NCI-H2107 (cell line): Measurements from ENCODE around the gene KIAA1671.

ENCODE experiments used
- DNase-seq: peaks from one replicate; lab custom pipeline; 2025; lab: John Stamatoyannopoulos, UW

The KIAA1671 gene

DNA sequence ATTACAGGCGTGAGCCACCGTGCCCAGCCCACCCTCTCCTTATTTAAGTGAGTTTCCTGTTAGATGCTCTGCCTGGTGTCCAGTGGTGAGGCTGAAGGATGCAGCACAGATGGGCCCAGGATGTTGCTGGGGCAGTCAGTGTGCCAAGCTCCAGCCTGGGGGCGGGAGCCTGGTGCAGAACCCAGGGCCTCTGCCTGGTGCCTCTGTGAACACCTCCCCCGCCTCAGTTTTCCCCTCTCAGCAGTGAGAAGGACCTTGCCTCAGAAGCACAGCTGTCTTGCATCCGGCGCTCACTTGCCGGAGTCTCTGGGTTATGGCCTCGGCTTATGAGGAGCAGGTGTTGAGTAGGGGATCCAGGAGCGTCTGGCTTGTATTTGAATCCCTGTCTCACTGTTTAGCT, 116.2 kb downstream of the KIAA1671 start:
- DNase-seq = no peak

DNA sequence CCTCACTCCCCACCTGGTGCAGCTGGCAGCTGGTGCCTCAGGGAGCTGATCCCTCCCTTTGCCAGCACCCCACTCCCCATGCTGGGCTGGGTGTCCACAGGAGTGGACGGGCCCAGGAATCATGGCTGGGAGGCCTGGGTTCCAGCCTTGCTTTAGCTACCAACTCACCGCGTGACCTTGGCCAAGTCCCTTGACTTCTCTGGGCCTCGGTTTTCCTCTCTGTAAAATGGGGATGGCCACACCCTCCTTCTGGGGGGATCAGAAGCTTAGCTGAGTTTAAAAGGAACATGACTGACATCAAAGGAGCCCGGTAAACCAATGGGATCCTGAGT, 116.9 kb downstream of the KIAA1671 start:
- DNase-seq = no peak

DNA sequence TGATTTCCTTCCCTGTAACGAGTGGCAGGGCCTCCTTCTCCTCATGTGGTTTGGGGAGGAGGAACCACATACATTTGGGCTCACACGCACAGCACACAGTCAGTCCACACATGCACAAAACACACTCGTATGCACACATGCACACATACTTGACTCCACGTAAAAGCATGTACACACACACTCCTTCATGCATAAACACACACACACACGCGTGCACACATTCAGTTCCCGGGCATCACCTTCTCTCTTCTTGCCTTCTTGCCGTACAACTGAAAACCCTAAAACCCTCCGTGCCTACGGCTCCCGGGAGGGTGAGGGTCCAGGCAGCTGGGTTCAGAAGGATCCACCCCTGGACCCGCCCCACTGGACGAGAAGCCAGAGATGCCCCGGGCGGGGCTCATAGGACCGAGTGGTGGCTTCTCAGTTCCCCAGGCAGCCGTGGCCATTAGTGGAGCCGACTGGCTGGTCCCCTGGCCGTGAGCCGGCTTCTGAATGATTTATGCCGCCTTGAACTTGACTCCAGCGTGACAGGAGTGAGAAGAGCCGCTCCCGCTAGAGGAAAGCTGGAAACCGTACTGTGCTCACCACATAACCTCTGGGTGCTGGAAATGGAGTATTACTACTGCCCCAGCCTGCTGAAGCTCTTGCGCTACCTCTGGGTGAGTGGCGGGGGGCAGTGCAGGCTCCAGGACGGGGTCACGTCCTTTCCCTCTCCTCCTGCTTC, 117.4 kb downstream of the KIAA1671 start:
- no peak for DNase-seq

DNA sequence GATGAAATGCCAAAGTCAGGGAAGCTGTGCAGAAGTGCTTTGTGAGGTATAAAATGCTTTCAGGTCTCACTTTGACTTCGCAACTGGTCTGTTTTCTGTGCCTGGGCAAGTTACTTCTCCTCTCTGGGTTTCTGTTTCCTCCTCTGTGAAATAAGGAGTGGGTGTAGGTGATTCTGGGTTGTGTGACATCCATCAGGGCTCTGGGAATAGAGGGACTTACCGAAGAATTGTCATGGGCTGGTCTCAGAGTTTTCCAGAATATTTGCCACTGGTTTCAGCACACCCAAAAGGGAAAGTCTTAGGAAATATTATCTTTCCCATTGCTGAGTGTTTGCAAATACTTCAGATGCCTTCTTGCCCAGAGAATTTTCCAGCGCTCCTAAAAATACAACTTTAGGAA, 118.4 kb downstream of the KIAA1671 start:
- no peak for DNase-seq

DNA sequence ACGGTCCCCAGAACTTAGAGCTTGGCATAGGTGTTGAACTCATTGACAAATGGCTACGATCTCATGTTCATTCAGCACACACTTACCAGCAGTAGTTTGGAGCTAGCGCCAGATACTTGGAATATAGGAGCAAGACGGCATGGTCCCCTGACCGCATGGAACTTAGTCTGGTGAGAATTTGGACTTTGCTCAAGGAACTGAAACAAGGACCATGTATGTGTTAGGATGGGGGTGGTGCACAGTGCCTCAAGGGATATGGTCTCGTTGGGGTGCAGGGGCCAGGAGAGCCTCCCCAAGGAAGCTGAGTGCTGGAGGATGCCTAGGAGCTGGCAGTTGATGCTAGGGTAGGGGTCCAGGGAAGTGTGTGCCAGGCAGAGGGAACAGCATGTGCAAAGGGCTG, 119.2 kb downstream of the KIAA1671 start:
- no peak for DNase-seq

DNA sequence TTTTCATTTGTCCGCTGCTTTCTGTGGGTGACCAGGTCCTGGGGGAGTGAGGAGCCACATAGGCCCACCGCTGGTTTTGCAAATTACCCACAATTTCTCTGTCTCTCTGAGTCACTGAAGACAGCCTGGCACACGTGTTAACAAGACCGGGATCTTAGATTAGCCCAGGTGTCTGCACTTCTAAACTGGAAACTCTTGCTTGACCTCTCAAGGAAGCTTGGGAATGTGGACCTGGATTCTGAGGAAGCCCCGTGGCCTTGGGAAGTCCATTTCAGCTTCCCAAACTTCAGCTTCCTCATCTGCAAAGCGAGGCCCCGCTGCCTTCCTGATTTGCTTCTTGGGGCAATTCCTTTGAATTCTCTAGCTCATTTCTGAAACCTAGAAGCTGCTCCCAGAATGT, 119.9 kb downstream of the KIAA1671 start:
- no peak for DNase-seq

DNA sequence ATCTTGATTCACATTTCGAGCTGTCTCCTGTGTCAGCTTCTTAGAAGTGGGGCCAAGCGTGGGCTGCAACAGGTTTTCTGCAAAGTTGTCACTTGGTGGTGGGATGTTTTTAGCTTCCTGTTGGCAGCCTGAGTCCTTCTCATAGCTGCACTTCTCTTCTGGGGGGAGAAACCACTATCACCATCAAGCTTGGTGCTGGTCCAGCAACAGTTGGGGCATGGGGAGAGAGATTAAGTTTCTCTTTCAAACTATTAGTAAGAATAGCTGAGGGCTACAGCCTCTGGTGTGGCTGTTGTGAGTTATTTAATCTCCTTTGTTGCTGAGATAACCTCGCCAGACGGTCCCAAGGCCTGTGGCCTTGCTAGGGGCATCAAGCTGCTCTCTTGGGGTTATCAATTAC, 123.8 kb downstream of the KIAA1671 start:
- no peak for DNase-seq

DNA sequence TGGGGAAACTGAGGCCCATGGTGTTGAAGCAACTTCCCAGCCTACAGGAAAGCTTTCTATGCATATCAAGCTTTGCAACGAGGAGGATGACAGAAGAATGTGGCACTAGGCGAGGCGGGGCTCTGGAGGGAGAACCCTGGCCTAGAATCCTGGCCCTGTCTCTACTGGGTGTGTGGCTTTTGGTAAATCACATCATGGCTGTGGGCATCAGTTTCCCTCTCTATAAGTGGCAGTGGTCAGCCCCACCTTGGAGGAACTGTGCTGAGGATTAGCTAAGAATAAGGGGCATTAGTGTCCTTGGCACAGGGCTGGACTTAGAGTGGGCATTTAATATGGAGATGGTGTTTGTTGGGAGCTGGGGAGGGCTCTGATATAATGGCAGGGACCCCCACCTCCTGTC, 124.5 kb downstream of the KIAA1671 start:
- DNase-seq = no peak

DNA sequence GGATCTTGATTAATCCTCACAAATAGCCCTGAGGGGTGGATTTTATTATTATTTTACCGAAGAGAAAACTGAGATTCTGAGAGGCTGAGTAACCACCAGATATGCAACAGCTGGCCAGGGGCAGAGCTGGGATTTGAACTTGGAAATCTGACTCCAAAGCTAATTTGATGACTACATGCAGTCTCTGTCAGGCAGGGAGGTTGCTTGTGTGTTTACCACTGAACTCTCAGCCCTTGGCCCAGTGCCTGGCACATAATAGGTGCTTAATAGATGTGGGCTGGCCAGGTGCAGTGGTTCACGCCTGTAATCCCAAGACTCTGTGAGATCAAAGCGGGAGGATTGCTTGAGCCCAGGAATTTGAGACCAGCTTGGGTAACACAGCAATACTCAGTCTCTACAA, 125.4 kb downstream of the KIAA1671 start:
- DNase-seq = no peak

DNA sequence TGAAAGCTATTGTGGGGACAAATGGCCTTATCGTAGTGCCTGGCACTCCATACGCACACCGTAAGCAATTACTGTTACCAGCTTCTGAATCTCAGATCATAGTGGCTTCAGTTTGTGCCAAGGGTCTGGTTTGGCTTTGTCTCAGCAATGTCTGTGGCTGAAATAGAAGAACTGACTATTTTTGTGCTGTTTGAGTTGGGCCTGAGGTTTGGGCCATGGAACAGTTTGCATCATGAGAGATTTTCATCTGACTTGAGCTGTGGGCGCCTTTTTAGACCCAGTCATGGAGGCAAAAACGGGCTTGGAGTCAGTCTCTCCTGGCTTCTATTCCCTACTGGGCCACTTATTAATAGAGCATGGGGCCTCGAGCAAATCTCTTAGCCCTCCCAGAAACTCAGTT, 126.1 kb downstream of the KIAA1671 start:
- DNase-seq = no peak

DNA sequence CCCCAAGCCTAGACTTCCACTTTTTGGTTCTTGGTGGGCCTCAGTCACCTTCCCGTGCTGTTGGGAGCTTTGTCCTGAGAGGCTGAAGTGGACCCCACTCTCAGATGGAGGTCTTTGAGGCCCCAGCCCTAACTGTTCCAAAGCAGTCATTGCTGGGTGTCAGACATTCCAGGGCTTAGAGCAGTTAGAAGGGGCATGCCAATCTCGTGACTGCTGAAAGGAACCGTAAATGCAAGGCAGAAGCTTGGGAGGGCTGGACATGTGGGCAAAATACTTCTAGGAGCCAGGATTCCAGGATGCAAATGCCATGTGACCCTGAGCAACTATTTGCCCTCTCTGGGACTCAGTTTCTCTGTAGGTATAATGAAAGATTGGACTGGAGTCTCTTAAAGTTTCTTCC, 128.3 kb downstream of the KIAA1671 start:
- DNase-seq = no peak

DNA sequence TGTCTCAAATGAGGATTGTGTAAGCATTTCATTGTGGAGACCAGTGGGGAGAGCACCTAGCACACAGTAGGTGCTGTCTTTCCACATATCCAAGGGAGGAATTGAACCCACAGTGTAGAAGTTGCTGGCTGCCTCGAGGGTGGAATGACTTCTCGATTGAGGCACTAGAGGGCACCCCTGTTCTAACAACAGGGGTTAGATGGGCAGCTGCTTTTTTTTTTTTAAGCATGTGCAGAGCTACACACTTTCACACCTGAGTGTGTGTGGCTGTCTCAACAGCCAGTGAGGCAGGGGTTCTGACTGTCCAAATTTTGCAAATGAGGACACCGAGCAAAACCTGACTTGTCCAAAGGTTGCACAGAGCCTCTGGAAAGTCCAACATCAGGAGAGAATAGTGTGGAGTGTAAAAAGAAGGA, 128.9 kb downstream of the KIAA1671 start:
- DNase-seq = no peak

DNA sequence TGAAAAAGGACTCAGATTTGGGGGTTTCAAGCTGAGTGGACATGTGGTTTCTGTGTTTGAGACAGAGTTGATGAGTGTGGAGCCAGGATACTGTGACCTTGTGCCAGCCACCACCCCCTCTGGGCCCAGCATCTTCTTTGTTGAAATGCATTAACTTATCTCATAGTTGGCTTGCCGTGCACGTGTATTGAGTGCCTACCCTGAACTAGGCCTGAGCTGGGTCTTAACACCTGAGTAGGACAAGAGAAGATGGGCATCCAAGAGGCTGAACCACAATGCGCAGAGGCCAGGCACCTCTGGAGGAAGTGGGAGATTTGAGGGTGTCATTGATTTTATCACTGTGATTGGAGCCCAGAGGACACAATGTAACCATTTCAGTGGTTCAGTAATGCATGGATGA, 129.6 kb downstream of the KIAA1671 start:
- no peak for DNase-seq

DNA sequence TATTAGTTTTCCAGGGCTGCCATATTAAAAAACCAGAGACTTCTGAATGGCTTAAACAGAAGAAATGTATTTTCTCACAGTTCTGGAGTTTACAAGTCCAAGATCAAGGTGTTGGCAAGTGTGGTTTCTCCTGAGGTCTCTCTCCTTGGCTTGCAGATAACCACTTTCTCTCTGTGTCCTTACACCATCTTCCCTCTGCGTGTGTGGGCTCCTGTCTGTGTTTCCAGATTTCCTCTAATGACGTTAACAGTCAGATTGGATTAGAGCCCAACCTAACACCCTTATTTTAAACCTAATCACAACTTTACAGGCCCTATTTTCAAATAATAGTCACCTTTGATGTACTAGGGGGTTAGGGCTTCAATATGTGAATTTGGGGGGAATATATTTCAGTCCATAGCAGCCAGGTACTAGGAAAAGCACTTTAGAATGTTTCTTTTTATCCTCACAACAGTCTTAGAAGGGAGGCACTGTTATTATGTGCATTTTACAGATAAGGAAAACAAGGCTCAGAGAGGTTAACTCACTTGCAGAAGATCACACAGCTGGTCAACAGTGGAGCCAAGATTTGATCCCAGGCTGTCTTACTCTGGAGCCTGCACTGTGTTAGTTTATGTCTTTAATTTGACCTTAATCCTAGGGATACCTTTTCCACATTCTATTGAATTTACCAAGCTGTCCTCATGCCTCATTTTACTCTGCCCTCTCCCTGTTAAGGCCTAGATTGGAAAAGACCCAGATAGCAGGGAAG, 130.7 kb downstream of the KIAA1671 start:
- DNase-seq = no peak

DNA sequence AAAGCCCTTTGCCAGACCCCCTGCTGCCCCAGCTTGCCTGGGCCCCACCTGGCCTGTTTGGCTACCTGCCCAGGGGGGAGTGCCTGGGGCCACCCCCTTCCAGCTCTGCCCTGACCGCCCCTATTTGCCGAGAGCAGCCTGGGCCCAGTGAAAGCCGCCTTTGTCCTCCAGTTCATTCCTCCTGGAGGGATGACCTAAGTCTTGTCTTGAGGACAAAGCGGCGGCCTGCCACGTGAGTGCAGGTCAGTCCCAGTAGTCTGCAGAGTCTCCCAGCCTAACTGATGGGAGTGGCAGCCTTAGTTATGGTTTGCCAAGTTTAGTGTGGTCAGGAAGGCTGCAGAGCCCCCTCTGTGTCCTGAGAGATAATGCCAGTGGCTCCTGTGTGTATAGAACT, 131.3 kb downstream of the KIAA1671 start:
- DNase-seq = no peak

DNA sequence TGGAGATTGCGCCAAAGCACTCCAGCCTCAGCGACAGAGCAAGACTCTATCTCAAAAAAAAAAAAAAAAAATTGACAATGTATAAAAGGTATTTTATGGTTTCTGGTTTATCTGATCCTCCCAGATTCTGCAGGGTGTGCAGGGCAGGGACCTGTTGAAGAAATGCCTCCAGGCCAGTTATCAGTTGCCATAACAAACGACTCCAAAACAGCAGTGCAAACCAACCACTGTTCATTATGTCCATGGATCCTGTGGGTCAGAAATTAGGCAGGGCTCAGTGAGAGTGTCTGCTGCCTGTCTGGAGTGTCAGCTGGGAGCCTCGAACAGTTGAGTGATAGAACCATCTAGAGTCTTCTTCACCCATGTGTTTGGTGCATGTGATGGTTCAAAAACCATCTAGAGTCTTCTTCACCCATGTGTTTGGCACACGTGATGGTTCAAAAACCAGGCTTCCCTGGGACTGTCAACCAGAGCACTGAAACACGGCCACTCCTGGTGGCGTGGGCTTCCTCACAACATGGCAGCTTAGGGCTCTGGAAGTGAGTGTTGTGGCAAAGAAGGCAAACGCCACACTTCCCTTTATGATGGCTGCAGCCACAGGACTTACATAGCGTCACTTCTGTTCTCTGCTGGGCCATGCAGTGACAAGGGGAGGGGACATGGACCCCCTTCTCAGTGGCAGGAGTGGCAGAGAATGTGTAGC, 132.0 kb downstream of the KIAA1671 start:
- no peak for DNase-seq

DNA sequence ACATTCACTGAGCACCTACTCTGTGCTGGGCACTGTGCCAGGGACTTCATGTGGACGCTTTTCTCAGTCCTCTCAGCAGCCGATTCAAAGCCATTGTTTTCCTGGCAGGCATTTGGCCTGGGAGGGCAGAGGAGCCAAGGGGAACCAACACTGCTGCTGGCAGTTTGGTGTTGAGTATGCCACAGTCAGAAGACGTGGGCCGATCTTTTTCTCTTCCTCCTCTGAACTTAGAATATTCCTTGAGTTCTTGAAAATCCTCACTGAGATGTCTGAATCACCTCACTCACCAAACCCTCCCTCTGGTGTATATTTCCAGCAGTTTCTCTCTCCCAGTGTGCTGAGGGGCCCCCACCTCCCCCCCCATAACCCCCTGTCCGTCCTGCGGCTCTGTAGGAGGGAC, 132.6 kb downstream of the KIAA1671 start:
- DNase-seq = no peak

DNA sequence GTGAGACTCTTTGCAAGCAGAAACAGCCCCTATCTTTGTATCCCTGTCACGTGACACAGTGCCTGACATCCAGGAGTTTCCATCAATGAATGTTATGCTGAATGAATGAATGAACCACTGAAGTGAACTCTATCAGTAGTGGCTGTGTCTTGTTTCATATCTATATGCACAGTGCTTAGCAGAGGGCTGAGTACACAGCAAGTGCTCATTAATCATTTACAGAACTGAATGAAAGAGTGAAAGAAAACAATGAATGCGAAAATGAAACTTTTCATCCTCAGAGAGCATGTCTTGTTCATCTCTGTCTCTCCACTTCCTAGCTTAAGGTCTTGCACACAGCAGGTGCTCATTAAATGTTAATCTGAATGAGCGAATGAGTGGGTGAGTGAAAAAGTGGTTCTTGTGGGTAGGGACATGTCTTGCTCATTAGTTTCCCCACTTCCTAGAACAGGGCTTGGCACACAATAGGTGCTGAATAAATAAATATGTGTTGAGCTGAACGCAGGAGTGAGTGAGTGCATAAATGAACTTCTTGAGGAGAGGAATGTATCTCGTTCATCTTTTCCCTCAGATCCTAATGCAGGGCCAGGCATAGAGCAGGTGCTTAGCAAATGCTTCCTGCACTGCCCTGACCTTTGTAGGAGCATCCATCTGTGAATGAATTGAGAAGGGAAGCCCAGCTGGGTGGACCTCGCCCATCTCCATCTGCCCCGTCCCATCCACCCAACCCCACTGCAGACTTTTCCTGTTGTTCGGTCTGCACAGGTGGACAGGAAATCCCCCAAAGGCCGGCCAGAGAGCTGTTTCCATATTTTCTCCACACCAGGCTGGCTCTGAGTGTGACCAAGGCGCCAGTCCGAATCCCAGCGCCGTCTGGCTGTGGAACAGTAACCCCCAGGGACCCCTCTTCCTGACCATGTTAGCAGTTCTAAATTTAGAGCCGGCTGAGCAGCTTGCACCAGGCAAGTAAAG, 133.7 kb downstream of the KIAA1671 start:
- DNase-seq = no peak

DNA sequence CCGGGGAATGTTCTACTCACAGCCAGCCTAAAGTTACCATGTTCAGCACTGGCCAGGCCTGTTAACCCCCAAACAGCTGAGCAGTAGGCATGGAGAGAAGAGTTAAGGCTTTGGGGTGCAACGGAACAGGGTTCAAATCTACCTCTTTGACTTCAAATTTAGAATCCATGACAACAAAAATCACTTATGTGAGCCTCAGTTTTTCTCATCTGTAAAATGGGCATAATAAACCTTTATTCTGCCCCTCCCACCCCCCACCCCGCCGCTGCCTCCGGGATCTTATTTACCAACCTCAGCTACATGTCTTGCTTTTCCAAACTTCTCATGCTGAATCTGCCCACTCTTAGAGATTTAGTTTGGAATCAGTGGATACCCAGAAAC, 134.4 kb downstream of the KIAA1671 start:
- DNase-seq = no peak

DNA sequence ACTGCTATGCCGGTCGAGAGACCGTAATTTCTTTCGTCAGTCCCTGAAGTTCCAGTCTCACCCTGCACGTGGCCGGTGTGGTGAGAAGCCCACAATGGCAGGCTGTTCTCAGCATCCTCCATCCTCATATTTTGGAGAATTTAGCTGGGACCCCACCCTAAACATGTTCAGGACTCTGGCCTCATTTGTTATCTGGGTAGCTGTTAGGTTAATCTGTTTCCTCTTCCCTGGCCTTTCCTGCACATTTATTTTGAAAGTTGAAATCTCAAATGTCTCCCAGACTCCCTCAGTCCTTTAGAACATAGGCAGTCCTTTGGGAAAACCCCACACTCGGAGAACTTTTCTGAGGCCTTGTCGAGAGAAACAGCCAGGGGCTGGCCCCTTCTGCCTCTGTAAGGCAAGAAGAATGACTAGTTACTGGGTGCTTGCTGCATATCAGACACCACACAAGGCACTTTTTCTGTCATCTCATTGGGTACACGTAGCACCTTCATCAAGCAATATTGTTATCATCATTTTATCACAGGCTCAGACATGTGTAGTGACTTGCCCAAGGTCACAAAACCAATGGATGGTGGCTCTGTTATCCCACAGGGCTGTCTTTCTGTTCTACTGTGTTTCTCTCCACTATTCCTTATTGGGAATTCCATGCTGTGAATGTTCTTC, 137.8 kb downstream of the KIAA1671 start:
- DNase-seq = no peak

DNA sequence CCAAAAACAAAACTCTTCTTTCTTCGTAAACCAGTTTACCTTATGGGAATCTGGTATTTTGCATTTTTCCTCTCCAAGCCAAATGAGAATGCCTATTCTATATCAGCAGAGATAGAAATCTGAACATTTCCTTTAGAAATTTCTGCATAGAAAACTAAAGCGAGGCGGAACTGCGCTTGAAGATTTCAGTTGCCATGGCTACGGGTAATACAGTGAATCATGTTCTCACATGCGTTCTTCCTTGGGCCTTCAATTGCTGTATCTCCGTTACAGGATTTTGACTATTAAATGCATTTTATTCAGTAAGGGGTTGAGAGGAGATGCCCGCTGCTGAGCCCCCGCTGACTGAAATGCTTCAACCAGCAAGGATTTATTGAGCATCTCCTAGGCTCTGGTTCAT, 138.9 kb downstream of the KIAA1671 start:
- DNase-seq = no peak

DNA sequence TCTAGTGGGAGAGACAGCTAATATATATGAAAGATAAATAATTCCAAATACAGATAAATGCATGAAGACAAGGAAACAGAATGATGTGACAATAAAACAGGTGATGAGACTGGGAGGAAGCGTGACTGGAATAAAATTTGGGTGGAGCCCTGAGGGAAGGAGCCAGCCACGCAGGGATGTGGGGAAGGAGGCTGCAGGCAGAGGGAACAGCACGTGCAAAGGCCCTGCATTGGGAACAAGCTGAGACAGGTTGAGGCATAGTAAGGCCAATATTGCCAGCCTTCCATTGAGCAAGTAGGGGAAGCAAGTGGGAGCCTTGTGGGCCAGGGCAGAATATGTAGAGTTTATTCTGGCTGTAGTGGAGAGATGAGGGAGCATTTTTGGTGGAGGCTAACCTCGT, 139.6 kb downstream of the KIAA1671 start:
- no peak for DNase-seq
